ENCODE measurements around the gene P2RX1. TPM values are rescaled to one million over a fixed set of nuclear protein-coding genes. Genes with fewer than 3 reads are reported as not detected.

Gene P2RX1
- total RNA-seq, 1 donor from 2014 or later = 4.2 TPM

GRCh38 chr17:3879186-3879585 is 37.1 kb downstream of the P2RX1 start:
- Histone ChIP-seq H3K36me3 (peaks cover 0 to 36% of the 10 kb centered on the region in 2 donors), H3K4me3 (no peak overlapping the region), H3K27me3 (no peaks in the 10 kb centered on the region), H3K9me3 (no peaks in the 10 kb centered on the region), H3K4me1 (peaks cover 10% of the 10 kb centered on the region), H3K27ac (peak overlapping the region; percentile 42)
- no peak for DNase-seq (ENCODE audit: extremely low spot score in 2 of 2)
- TF ChIP-seq POLR2AphosphoS5 (IDR thresholded peaks at IDR 0.05; ENCODE audit: insufficient read depth in 1 of 2, low read depth in 1 of 2) = no peak
- intact Hi-C loops (cut with DNase I) = no loop called here

GRCh38 chr17:3877220-3877619 is 39.0 kb downstream of the P2RX1 start:
- Histone ChIP-seq H3K27ac (no peak overlapping the region), H3K36me3 (peaks cover 0 to 33% of the 10 kb centered on the region in 2 donors), H3K9me3 (no peaks in the 10 kb centered on the region), H3K4me1 (peaks cover 10% of the 10 kb centered on the region), H3K27me3 (no peaks in the 10 kb centered on the region), H3K4me3 (no peak overlapping the region)
- no peak for DNase-seq (ENCODE audit: extremely low spot score in 2 of 2)
- TF ChIP-seq CTCF (IDR thresholded peaks at IDR 0.05) (no peak), POLR2A (IDR thresholded peaks at IDR 0.05) (no peak), POLR2AphosphoS5 (IDR thresholded peaks at IDR 0.05; ENCODE audit: insufficient read depth in 1 of 2, low read depth in 1 of 2) (no peak)
- intact Hi-C loops (cut with DNase I) = no loop called here

GRCh38 chr17:3875317-3875716 is 40.9 kb downstream of the P2RX1 start:
- DNase-seq (ENCODE audit: extremely low spot score in 2 of 2) = no peak
- peaks cover 10% of the 10 kb centered on the region for H3K4me1 ChIP-seq
- intact Hi-C loops (cut with DNase I) = no loop called here
- H3K9me3 ChIP-seq = no peaks in the 10 kb centered on the region
- peaks cover 0 to 34% of the 10 kb centered on the region in 2 donors for H3K36me3 ChIP-seq
- H3K4me3 ChIP-seq = no peak overlapping the region
- no peak overlapping the region for H3K27ac ChIP-seq
- no peaks in the 10 kb centered on the region for H3K27me3 ChIP-seq
- no peak for TF ChIP-seq CTCF (IDR thresholded peaks at IDR 0.05)
- TF ChIP-seq POLR2A (IDR thresholded peaks at IDR 0.05) = no peak
- no peak for TF ChIP-seq POLR2AphosphoS5 (IDR thresholded peaks at IDR 0.05; ENCODE audit: insufficient read depth in 1 of 2, low read depth in 1 of 2)

- TF ChIP-seq POLR2A (IDR thresholded peaks at IDR 0.05) (no peak), POLR2AphosphoS5 (IDR thresholded peaks at IDR 0.05; ENCODE audit: insufficient read depth in 1 of 2, low read depth in 1 of 2) (no peak), CTCF (IDR thresholded peaks at IDR 0.05) (no peak)
- Histone ChIP-seq H3K36me3 (peaks cover 0 to 34% of the 10 kb centered on the region in 2 donors), H3K27me3 (no peaks in the 10 kb centered on the region), H3K4me3 (no peak overlapping the region), H3K27ac (no peak overlapping the region), H3K9me3 (no peaks in the 10 kb centered on the region), H3K4me1 (peaks cover 1% of the 10 kb centered on the region)
- no peak for DNase-seq (ENCODE audit: extremely low spot score in 2 of 2)
- intact Hi-C loops (cut with DNase I) = no loop called here
These were observed 42.4 kb downstream of the P2RX1 start for GRCh38 chr17:3873862-3874261.

GRCh38 chr17:3870871-3871306 is 45.4 kb downstream of the P2RX1 start:
- TF ChIP-seq POLR2AphosphoS5 (IDR thresholded peaks at IDR 0.05; ENCODE audit: insufficient read depth in 1 of 2, low read depth in 1 of 2) (no peak), POLR2A (IDR thresholded peaks at IDR 0.05) (no peak), CTCF (IDR thresholded peaks at IDR 0.05) (no peak)
- intact Hi-C loops (cut with DNase I) = no loop called here
- no peaks in the 10 kb centered on the region for H3K9me3 ChIP-seq
- H3K27me3 ChIP-seq = no peaks in the 10 kb centered on the region
- no peak overlapping the region for H3K4me3 ChIP-seq
- H3K27ac ChIP-seq = no peak overlapping the region
- peaks cover 0 to 28% of the 10 kb centered on the region in 2 donors for H3K36me3 ChIP-seq
- H3K4me1 ChIP-seq = no peaks in the 10 kb centered on the region
- DNase-seq (ENCODE audit: extremely low spot score in 2 of 2) = no peak

All from vagina (tissue), 2 donors.